Measurements from ENCODE around the gene TRIP13.
A peak's percentile ranks its signal among the peaks of the same experiment; 100 is the strongest.
"Not testable (repeated sequence)": the region's sequence is repeated elsewhere in the genome, so short reads cannot be mapped to it uniquely, and the experiment has no call there.

Gene TRIP13

GRCh38 chr5:892394-893136, at the start of gene TRIP13, which contains the start of gene BRD9:
Gene TRIP13, plus strand, starts transcription at chr5:892884. Its CDS starts 115 bp downstream, at chr5:892999.
Gene BRD9, minus strand, starts transcription at chr5:892801. Its CDS starts 144 bp downstream, at chr5:892657.
- peak; percentile 65 for DNase-seq

- DNase-seq, result not testable (repeated sequence)
Measured at GRCh38 chr5:843371-843770, 49.3 kb upstream of the TRIP13 start.

GRCh38 chr5:843926-844325, 48.8 kb upstream of the TRIP13 start:
- DNase-seq, result not testable (repeated sequence)

GRCh38 chr5:844426-844825, 48.3 kb upstream of the TRIP13 start:
- DNase-seq, result not testable (repeated sequence)

GRCh38 chr5:845031-845675, 47.5 kb upstream of the TRIP13 start:
- DNase-seq, result not testable (repeated sequence)

GRCh38 chr5:845676-846601, 46.7 kb upstream of the TRIP13 start:
- DNase-seq, result not testable (repeated sequence)

- not testable (repeated sequence) for DNase-seq
Measured at GRCh38 chr5:846602-847091, 46.0 kb upstream of the TRIP13 start.

GRCh38 chr5:847212-847611, 45.5 kb upstream of the TRIP13 start:
- not testable (repeated sequence) for DNase-seq

- not testable (repeated sequence) for DNase-seq
Measured at GRCh38 chr5:847736-848135, 44.9 kb upstream of the TRIP13 start.

- no peak for DNase-seq
Measured at GRCh38 chr5:848671-849111, 44.0 kb upstream of the TRIP13 start.

- DNase-seq, result no peak
Measured at GRCh38 chr5:849651-850301, 42.9 kb upstream of the TRIP13 start.

- DNase-seq, result no peak
Measured at GRCh38 chr5:850511-851006, 42.1 kb upstream of the TRIP13 start, which contains the start of gene ZDHHC11. Gene ZDHHC11, minus strand, starts transcription at chr5:850986. Its CDS starts 384 bp downstream, at chr5:850602.

GRCh38 chr5:851076-851475, 41.6 kb upstream of the TRIP13 start:
- DNase-seq, result no peak

- DNase-seq, result no peak
Measured at GRCh38 chr5:851553-851952, 41.1 kb upstream of the TRIP13 start.

- DNase-seq, result no peak
Measured at GRCh38 chr5:852018-852417, 40.7 kb upstream of the TRIP13 start.

GRCh38 chr5:852431-853401, 40.0 kb upstream of the TRIP13 start:
- no peak for DNase-seq

- not testable (repeated sequence) for DNase-seq
Measured at GRCh38 chr5:853416-854090, 39.1 kb upstream of the TRIP13 start.

GRCh38 chr5:854217-854616, 38.5 kb upstream of the TRIP13 start:
- DNase-seq, result no peak

- DNase-seq, result no peak
Measured at GRCh38 chr5:854966-855743, 37.5 kb upstream of the TRIP13 start.

Data from kidney glomerular epithelial cell (primary cell).